HepG2 (cell line): Measurements from ENCODE around the gene TCF12.

Experiments
- GABPA ChIP-seq, 2 experiments: IDR thresholded peaks; 2 replicates each; pipeline ENCODE4 v1.6.1; 2011 to 2016; ENCODE audit warnings: low read depth in 2 of 2, low read length in 1 of 2, missing biosample characterization in 1 of 2, missing genetic modification characterization in 1 of 2
- MAFF ChIP-seq: IDR thresholded peaks from 2 replicates; pipeline ENCODE4 v1.6.1; 2011; ENCODE audit warnings: low read depth, low read length, improper control_type of control experiment
- MAFK ChIP-seq, 2 experiments: IDR thresholded peaks in 1 of 2; conservative IDR thresholded peaks in 1 of 2; 2 replicates each; pipeline ENCODE4 v1.6.1; 2011; ENCODE audit warnings: improper control_type of control experiment in 2 of 2, low read length in 2 of 2
- SMAD1 ChIP-seq: sonication (generic); formaldehyde crosslinking; IDR thresholded peaks from 2 replicates; pipeline ENCODE4 v1.4.0; 2020; ENCODE audit warnings: missing genetic modification reagents, low read depth, mild to moderate bottlenecking, borderline replicate concordance
- TF ChIP-seq, protein P1 (sequence below): sonication (generic); formaldehyde crosslinking; conservative IDR thresholded peaks from 2 replicates; pipeline ENCODE4 v1.4.0; 2020; ENCODE audit warnings: missing genetic modification reagents

DNA sequence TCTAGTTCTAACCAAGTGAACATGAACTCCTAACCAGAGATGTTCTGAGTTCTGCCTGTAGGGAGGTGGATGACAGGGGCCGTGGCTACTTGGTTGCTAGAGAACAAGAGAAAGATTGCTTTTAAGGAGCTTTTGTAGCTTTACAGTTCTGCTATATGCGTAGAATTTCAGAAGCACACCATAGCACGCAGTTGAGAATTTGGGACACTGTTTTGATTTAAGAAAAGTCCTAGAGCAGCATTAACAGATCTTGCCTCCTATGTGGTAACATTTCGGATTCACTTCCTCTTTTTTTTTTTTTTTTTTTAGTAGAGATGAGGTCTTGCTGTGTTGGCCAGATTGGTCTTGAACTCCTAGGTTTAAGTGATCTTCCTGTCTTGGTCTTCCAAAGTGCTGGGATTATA lies 181.7 kb downstream of the TCF12 start:
- TF ChIP-seq SMAD1 (CRISPR knock-in tag) (no peak), MAFK (conservative IDR thresholded peaks at IDR 0.05 in 1 of 2, IDR thresholded peaks at IDR 0.05 in 1 of 2; ENCODE audit: low read length in 2 of 2) (no peak), MAFF (no peak), GABPA (IDR thresholded peaks at IDR 0.05; ENCODE audit: low read depth, low read length) (no peak), GABPA (CRISPR knock-in tag; IDR thresholded peaks at IDR 0.05; ENCODE audit: low read depth) (no peak)
- TF ChIP-seq, protein P1, sequence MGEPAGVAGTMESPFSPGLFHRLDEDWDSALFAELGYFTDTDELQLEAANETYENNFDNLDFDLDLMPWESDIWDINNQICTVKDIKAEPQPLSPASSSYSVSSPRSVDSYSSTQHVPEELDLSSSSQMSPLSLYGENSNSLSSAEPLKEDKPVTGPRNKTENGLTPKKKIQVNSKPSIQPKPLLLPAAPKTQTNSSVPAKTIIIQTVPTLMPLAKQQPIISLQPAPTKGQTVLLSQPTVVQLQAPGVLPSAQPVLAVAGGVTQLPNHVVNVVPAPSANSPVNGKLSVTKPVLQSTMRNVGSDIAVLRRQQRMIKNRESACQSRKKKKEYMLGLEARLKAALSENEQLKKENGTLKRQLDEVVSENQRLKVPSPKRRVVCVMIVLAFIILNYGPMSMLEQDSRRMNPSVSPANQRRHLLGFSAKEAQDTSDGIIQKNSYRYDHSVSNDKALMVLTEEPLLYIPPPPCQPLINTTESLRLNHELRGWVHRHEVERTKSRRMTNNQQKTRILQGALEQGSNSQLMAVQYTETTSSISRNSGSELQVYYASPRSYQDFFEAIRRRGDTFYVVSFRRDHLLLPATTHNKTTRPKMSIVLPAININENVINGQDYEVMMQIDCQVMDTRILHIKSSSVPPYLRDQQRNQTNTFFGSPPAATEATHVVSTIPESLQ (CRISPR knock-in tag) = no peak
